Mesodermal cell (in vitro differentiated cells): ENCODE measurements around the gene FAM217B. TPM values are rescaled to one million over a fixed set of nuclear protein-coding genes. Genes with fewer than 3 reads are reported as not detected.

Experiments used
- H3K27ac ChIP-seq: 2 replicates; pipeline ENCODE4 v1.7.0; 2013; ENCODE audit warnings: mild to moderate bottlenecking, low read depth, low read length, moderate library complexity; ENCODE audit not compliant: severe bottlenecking
- H3K36me3 ChIP-seq: 2 replicates; pipeline ENCODE4 v1.7.1; 2013; ENCODE audit warnings: mild to moderate bottlenecking, low read length, moderate library complexity; ENCODE audit not compliant: control insufficient read depth, insufficient read depth
- H3K4me1 ChIP-seq: one replicate; pipeline ENCODE4 v1.7.1; 2013; ENCODE audit warnings: mild to moderate bottlenecking, low read length; ENCODE audit not compliant: insufficient read depth, control insufficient read depth, poor library complexity, severe bottlenecking
- H3K4me3 ChIP-seq: 2 replicates; pipeline ENCODE4 v1.7.0; 2013; ENCODE audit warnings: low read length, control low read depth, mild to moderate bottlenecking; ENCODE audit not compliant: insufficient read depth, poor library complexity, severe bottlenecking; ENCODE audit errors: extremely low read depth
- H3K9me3 ChIP-seq: 2 replicates; pipeline ENCODE4 v1.7.1; 2013; ENCODE audit warnings: mild to moderate bottlenecking, low read length, moderate library complexity; ENCODE audit not compliant: control insufficient read depth
- WGBS, 2 experiments: methylation state at CpG; one replicate each; pipeline ENCODE4 v1.1.5; 2013; ENCODE audit warnings: missing lambda C conversion rate in 2 of 2; ENCODE audit not compliant: insufficient coverage in 2 of 2; 5-methylcytosine and 5-hydroxymethylcytosine counted together
- polyA plus RNA-seq, 2 experiments: library from polyadenylated mRNA; stranded (reverse); fragments of 50-300 nt; gene quantifications; one replicate each; pipeline ENCODE4 v1.2.3, GENCODE V29; 2013

The FAM217B gene, protein sequence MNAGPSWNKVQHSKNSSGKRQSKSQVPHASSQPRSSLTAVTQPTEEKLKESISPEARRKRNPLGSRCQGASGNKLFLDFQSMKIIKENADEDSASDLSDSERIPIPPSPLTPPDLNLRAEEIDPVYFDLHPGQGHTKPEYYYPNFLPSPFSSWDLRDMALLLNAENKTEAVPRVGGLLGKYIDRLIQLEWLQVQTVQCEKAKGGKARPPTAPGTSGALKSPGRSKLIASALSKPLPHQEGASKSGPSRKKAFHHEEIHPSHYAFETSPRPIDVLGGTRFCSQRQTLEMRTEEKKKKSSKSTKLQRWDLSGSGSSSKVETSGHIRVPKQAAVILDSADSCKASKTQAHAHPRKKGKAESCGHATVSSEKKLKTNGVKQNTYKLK
- 13.1 TPM for polyA plus RNA-seq (2013, experiment 1 of 2)
- polyA plus RNA-seq (2013, experiment 2 of 2) = 11.7 TPM

GRCh38 chr20:59940129-59940955 lies at the start of gene FAM217B, which contains the start of gene PPP1R3D:
TSS of gene FAM217B (plus strand) at chr20:59940389. CDS start at chr20:59943944, 3,555 bp downstream.
TSS of gene PPP1R3D (minus strand) at chr20:59940305. CDS start at chr20:59939931, 374 bp downstream.
- Histone ChIP-seq H3K4me1 (peaks cover 12% of the 10 kb centered on the region), H3K27ac (peak within 1 kb of the TSS; percentile 98), H3K36me3 (peaks cover 15% of the 10 kb centered on the region), H3K4me3 (peak within 1 kb of the TSS; percentile 71), H3K9me3 (no peaks in the 10 kb centered on the region)
- WGBS, 2 experiments = 0 to 1% methylated on average over 45 to 53 of the region's 57 CpGs

DNA sequence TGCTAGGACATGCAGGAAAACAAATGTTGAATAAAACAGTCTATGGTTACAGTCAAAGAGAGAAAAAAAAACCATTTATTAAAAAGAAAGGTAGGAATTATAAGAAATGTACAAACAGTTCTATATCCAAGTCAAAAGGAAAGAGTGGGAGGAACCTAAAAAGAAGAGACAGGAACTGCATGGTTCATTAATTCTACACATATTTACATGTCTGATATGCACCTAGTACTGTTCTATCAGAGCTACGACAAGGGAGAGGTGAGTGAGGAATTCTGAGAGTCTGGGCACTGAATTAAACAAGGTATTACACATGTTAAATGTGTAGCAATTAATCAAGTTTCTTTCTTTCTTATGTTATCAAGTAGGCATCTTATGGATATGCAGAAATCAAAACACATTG lies 48.6 kb upstream of the FAM217B start:
- Histone ChIP-seq H3K36me3 (no peaks in the 10 kb centered on the region), H3K27ac (no peak overlapping the region), H3K4me1 (no peaks in the 10 kb centered on the region), H3K9me3 (no peaks in the 10 kb centered on the region), H3K4me3 (no peak overlapping the region)
- no CpG with 5 or more reads among the region's 1 CpG for WGBS, 2 experiments

DNA sequence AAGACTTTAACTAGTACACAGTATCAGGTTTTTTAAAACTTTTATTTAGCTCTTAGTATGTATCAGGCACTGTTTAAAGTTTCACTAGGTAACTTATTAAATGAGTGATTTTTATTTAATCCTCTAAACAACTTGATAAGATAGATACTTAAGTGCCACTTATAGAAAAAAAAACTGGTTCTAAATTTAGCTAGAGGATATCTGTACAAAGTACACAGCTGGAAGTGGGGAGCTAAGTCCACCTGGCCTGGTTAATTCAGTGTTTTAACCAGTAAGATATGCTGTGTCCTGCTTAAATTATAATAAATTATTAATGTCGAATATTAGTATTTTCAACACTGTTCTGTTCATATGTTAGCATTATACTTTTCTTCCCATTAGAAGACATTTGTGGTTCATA lies 44.3 kb upstream of the FAM217B start:
- Histone ChIP-seq H3K27ac (no peak overlapping the region), H3K36me3 (no peaks in the 10 kb centered on the region), H3K4me3 (no peak overlapping the region), H3K9me3 (no peaks in the 10 kb centered on the region), H3K4me1 (no peaks in the 10 kb centered on the region)
- no CpG with 5 or more reads among the region's 1 CpG for WGBS, 2 experiments

- Histone ChIP-seq H3K36me3 (no peaks in the 10 kb centered on the region), H3K9me3 (no peaks in the 10 kb centered on the region), H3K4me1 (no peaks in the 10 kb centered on the region), H3K4me3 (no peak overlapping the region), H3K27ac (no peak overlapping the region)
- WGBS, 2 experiments = 93 to 100% methylated on average over 1 to 3 of the region's 3 CpGs
These were observed 37.7 kb upstream of the FAM217B start for GRCh38 chr20:59902470-59902869.

DNA sequence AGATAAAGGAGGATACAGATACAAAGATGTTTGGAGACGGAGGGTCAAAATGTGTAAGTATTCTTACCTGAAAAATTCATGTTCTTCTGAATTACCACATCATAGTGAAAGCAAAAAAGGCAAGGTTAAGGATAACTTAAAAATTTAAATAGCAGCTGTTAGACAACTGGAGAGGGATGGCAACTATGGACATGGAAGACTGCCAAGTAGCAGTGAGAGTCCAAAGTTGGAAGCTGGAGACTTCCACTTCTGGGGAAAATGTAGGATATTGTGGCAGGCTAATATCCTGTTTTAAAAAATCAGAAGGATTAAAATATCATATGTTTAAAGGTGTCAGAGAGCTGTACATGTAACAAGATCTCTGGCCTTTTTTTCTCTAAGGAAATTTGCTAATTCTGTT lies 36.6 kb upstream of the FAM217B start:
- H3K4me3 ChIP-seq = no peak overlapping the region
- WGBS, 2 experiments = no CpG with 5 or more reads among the region's 1 CpG
- no peaks in the 10 kb centered on the region for H3K4me1 ChIP-seq
- H3K36me3 ChIP-seq = no peaks in the 10 kb centered on the region
- H3K27ac ChIP-seq = no peak overlapping the region
- no peaks in the 10 kb centered on the region for H3K9me3 ChIP-seq

GRCh38 chr20:59908855-59909254 lies 31.3 kb upstream of the FAM217B start:
- Histone ChIP-seq H3K4me1 (no peaks in the 10 kb centered on the region), H3K36me3 (no peaks in the 10 kb centered on the region), H3K9me3 (no peaks in the 10 kb centered on the region), H3K27ac (no peak overlapping the region), H3K4me3 (no peak overlapping the region)
- WGBS, 2 experiments = 88 to 95% methylated on average over 2 to 5 of the region's 5 CpGs

DNA sequence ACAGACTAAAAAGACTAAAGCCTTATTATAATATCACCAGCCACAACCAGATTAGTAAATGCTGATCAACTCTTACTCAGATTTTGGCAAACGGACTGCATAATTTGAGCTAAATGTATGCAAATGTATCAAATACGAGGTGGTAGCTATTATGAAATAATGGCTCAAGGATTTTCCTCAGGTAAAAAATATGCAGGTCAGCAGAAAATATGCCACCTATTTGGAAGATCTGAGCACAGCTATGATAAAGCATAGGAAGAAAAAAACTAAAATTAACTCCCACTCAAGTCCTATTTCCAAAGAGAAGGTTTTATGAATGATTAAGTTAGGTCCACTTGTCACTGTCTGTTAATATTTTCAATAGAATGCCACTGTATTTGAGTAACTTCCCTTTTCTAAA lies 29.1 kb upstream of the FAM217B start:
- H3K36me3 ChIP-seq = no peaks in the 10 kb centered on the region
- WGBS, 2 experiments = 76 to 94% methylated on average over 2 of the region's 2 CpGs

GRCh38 chr20:59912609-59913008 lies 27.6 kb upstream of the FAM217B start:
- H3K4me3 ChIP-seq = no peak overlapping the region
- no peaks in the 10 kb centered on the region for H3K4me1 ChIP-seq
- H3K9me3 ChIP-seq = no peaks in the 10 kb centered on the region
- WGBS, 2 experiments = 71 to 82% methylated on average over 3 to 4 of the region's 4 CpGs
- H3K27ac ChIP-seq = no peak overlapping the region
- H3K36me3 ChIP-seq = no peaks in the 10 kb centered on the region

More for the DNA sequence above, 29.1 kb upstream of the FAM217B start:
- Histone ChIP-seq H3K4me3 (no peak overlapping the region), H3K4me1 (no peaks in the 10 kb centered on the region), H3K9me3 (no peaks in the 10 kb centered on the region), H3K27ac (no peak overlapping the region)

DNA sequence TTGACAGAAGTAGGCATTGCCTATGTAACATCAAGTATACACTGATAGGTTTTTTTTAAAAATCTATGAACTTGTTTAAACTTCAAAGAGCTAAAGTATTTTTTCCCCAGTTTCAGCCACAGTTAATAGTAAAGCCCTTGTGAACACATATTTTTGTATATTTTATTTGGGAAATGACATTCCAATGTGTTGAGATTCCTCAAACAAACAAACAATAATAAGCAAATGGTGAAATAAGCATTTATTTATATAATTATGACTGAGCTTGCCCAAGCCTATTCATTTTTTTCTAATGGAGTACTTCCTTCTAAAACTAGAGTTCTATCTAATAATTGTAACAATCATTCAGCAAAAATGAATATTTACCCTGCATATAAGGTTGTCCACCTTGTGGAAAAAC lies 19.2 kb upstream of the FAM217B start:
- no peaks in the 10 kb centered on the region for H3K36me3 ChIP-seq

GRCh38 chr20:59923514-59923913 lies 16.7 kb upstream of the FAM217B start:
- Histone ChIP-seq H3K36me3 (no peaks in the 10 kb centered on the region), H3K27ac (no peak overlapping the region), H3K9me3 (no peaks in the 10 kb centered on the region), H3K4me3 (no peak overlapping the region), H3K4me1 (no peaks in the 10 kb centered on the region)
- WGBS, 2 experiments = no CpG with 5 or more reads among the region's 1 CpG

More for the DNA sequence above, 19.2 kb upstream of the FAM217B start:
- Histone ChIP-seq H3K4me3 (no peak overlapping the region), H3K9me3 (no peaks in the 10 kb centered on the region), H3K4me1 (no peaks in the 10 kb centered on the region), H3K27ac (no peak overlapping the region)
